GM12878 (cell line): ENCODE results near the gene WWC2.

ENCODE experiments used
- CHD1 ChIP-seq: IDR thresholded peaks from 2 replicates; pipeline ENCODE4 v1.6.1; 2012; ENCODE audit warnings: low read depth, low read length, improper control_type of control experiment
- EED ChIP-seq: sonication (generic); IDR thresholded peaks from 2 replicates; pipeline ENCODE4 v1.6.1; 2016; ENCODE audit warnings: antibody characterized with exemption, low read depth
- HDAC6 ChIP-seq: fragments of 200-600 bp; sonication (generic); IDR thresholded peaks from one replicate; pipeline ENCODE4 v1.8.0; 2017; ENCODE audit warnings: antibody characterized with exemption; ENCODE audit not compliant: unreplicated experiment
- HSF1 ChIP-seq: fragments of 150-350 bp; IDR thresholded peaks from 2 replicates; pipeline ENCODE4 v1.6.1; 2014; ENCODE audit warnings: mild to moderate bottlenecking, low read depth, low read length
- KDM1A ChIP-seq: fragments of 200-600 bp; sonication (generic); IDR thresholded peaks from 2 replicates; pipeline ENCODE4 v1.6.1; 2016; ENCODE audit warnings: borderline replicate concordance
- MYC ChIP-seq: IDR thresholded peaks from 2 replicates; pipeline ENCODE4 v1.6.1; 2011; ENCODE audit warnings: mild to moderate bottlenecking, low read length, moderate library complexity, inconsistent platforms; ENCODE audit not compliant: insufficient read depth, insufficient replicate concordance, insufficient read length, severe bottlenecking
- NR2C2 ChIP-seq: IDR thresholded peaks from 2 replicates; pipeline ENCODE4 v1.6.1; 2011; ENCODE audit warnings: borderline replicate concordance, low read depth; ENCODE audit not compliant: control insufficient read depth, insufficient read length
- RCOR1 ChIP-seq: conservative IDR thresholded peaks from 2 replicates; pipeline ENCODE4 v1.6.1; 2012; ENCODE audit warnings: low read depth, low read length, improper control_type of control experiment
- RFX5 ChIP-seq: IDR thresholded peaks from 2 replicates; pipeline ENCODE4 v1.6.1; 2011; ENCODE audit warnings: low read depth, low read length, improper control_type of control experiment
- SIN3A ChIP-seq: IDR thresholded peaks from 2 replicates; pipeline ENCODE4 v1.6.1; 2012; ENCODE audit warnings: low read depth, low read length, improper control_type of control experiment
- SP1 ChIP-seq: IDR thresholded peaks from one replicate; pipeline ENCODE4 v1.6.1; 2011; ENCODE audit warnings: low read depth, low read length
- SREBF2 ChIP-seq: IDR thresholded peaks from 2 replicates; pipeline ENCODE4 v1.6.1; 2012; ENCODE audit warnings: mild to moderate bottlenecking, low read length
- TAF1 ChIP-seq: IDR thresholded peaks from 2 replicates; pipeline ENCODE4 v1.6.1; 2011; ENCODE audit warnings: mild to moderate bottlenecking, low read depth, low read length, borderline replicate concordance
- TF ChIP-seq, protein P1 (sequence below), 3 experiments: IDR thresholded peaks in 2 of 3; conservative IDR thresholded peaks in 1 of 3; 2 replicates each; pipeline ENCODE4 v1.5.1; 2011; ENCODE audit warnings: low read depth in 3 of 3, low read length in 3 of 3, mild to moderate bottlenecking in 3 of 3, control low read depth in 2 of 3, moderate library complexity in 2 of 3, inconsistent platforms in 1 of 3, mixed read lengths in 1 of 3; ENCODE audit not compliant: control insufficient read depth in 2 of 3, insufficient read depth in 1 of 3; ENCODE audit errors: extremely low read depth in 1 of 3

DNA sequence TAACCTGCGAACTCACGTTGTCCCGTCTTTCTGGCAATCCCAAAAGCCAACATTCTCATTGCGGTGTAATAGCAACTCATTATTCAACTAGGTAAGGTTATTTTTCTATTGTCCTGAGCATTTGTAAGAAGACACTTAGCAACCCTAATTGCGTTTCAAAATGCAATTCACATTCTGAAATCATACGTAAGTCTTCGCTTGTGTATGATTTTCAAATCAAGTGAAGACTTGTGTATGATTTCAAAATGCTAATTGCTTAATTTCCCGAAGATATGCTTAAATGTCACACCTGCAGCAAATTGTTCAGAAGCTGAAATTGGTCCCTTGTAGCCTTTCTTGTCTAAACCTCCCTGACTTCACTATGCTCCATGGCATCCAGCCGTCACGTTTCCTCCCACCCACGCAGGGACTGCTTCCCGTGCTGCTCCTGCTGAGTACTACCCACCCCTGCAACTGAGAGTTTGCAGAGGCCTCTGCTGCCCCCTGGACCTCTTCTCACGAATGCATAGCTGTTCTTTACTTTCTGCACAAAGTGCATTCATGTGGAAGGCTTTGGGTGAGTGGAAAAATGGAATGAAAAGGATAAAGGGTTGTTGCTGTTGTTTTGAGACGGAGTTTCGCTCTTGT is 264.0 kb downstream of the WWC2 start:
- TF ChIP-seq HSF1 (no peak), SREBF2 (no peak), RFX5 (no peak), TAF1 (no peak), NR2C2 (no peak), SIN3A (no peak), CHD1 (no peak), EED (no peak), SP1 (no peak), MYC (no peak), KDM1A (no peak), RCOR1 (no peak), HDAC6 (no peak)
- TF ChIP-seq, protein P1, sequence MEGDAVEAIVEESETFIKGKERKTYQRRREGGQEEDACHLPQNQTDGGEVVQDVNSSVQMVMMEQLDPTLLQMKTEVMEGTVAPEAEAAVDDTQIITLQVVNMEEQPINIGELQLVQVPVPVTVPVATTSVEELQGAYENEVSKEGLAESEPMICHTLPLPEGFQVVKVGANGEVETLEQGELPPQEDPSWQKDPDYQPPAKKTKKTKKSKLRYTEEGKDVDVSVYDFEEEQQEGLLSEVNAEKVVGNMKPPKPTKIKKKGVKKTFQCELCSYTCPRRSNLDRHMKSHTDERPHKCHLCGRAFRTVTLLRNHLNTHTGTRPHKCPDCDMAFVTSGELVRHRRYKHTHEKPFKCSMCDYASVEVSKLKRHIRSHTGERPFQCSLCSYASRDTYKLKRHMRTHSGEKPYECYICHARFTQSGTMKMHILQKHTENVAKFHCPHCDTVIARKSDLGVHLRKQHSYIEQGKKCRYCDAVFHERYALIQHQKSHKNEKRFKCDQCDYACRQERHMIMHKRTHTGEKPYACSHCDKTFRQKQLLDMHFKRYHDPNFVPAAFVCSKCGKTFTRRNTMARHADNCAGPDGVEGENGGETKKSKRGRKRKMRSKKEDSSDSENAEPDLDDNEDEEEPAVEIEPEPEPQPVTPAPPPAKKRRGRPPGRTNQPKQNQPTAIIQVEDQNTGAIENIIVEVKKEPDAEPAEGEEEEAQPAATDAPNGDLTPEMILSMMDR (IDR thresholded peaks at IDR 0.05 in 2 of 3, conservative IDR thresholded peaks at IDR 0.05 in 1 of 3; ENCODE audit: control insufficient read depth in 2 of 3, extremely low read depth in 1 of 3, insufficient read depth in 1 of 3, low read depth in 3 of 3, low read length in 3 of 3): no peak
